ENCODE data around the gene KANSL3.

GRCh38 chr2:96648306-96648930 lies 10.3 kb upstream of the KANSL3 start:
- TF ChIP-seq CEBPB (IDR thresholded peaks at IDR 0.05): no peak
- no peak for TF ChIP-seq EP300 (IDR thresholded peaks at IDR 0.05; ENCODE audit: borderline replicate concordance)
- no peak for TF ChIP-seq REST (IDR thresholded peaks at IDR 0.05; ENCODE audit: low read depth)
- TF ChIP-seq YY1 (IDR thresholded peaks at IDR 0.05; ENCODE audit: low read depth): no peak
- no peak for TF ChIP-seq CREB1 (IDR thresholded peaks at IDR 0.05; ENCODE audit: low read depth)
- no peak for TF ChIP-seq TCF12 (IDR thresholded peaks at IDR 0.05; ENCODE audit: low read depth)
- no peak for TF ChIP-seq TAF1 (IDR thresholded peaks at IDR 0.05; ENCODE audit: low read depth)
- TF ChIP-seq, protein P1, sequence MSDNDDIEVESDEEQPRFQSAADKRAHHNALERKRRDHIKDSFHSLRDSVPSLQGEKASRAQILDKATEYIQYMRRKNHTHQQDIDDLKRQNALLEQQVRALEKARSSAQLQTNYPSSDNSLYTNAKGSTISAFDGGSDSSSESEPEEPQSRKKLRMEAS (IDR thresholded peaks at IDR 0.05): no peak
- TF ChIP-seq TEAD4 (IDR thresholded peaks at IDR 0.05): no peak
